Ectodermal cell (in vitro differentiated cells): ENCODE results near the gene RPP21.

Experiments used
- H3K27ac ChIP-seq: 2 replicates; pipeline ENCODE4 v1.7.0; 2013; ENCODE audit warnings: mild to moderate bottlenecking, low read depth, low read length; ENCODE audit not compliant: insufficient read depth, poor library complexity, severe bottlenecking
- H3K27me3 ChIP-seq: 2 replicates; pipeline ENCODE4 v1.7.0; 2013; ENCODE audit warnings: mild to moderate bottlenecking, low read length; ENCODE audit not compliant: insufficient read depth, control insufficient read depth, poor library complexity, severe bottlenecking
- H3K36me3 ChIP-seq: one replicate; pipeline ENCODE4 v1.7.0; 2013; ENCODE audit warnings: low read length; ENCODE audit not compliant: control insufficient read depth, insufficient read depth
- H3K4me1 ChIP-seq: one replicate; pipeline ENCODE4 v1.7.0; 2013; ENCODE audit warnings: low read length; ENCODE audit not compliant: control insufficient read depth, insufficient read depth
- H3K4me3 ChIP-seq: 2 replicates; pipeline ENCODE4 v1.7.0; 2013; ENCODE audit warnings: low read depth, low read length, control low read depth; ENCODE audit not compliant: insufficient read depth
- H3K9me3 ChIP-seq: 2 replicates; pipeline ENCODE4 v1.7.0; 2013; ENCODE audit warnings: mild to moderate bottlenecking, low read length, moderate library complexity; ENCODE audit not compliant: control insufficient read depth
- WGBS, 2 experiments: methylation state at CpG; one replicate each; pipeline ENCODE4 v1.1.7; 2013; ENCODE audit warnings: missing lambda C conversion rate in 2 of 2; 5-methylcytosine and 5-hydroxymethylcytosine counted together

RPP21 gene

GRCh38 chr6:30350524-30350923 is 5.6 kb downstream of the RPP21 start:
- peaks cover 7% of the 10 kb centered on the region for H3K4me1 ChIP-seq
- WGBS, 2 experiments, result no CpG with 5 or more reads among the region's 1 CpG

GRCh38 chr6:30352550-30352949 is 7.6 kb downstream of the RPP21 start:
- H3K36me3 ChIP-seq, result no peaks in the 10 kb centered on the region

More at GRCh38 chr6:30350524-30350923, 5.6 kb downstream of the RPP21 start:
- H3K9me3 ChIP-seq, result no peaks in the 10 kb centered on the region
- H3K4me3 ChIP-seq, result no peak overlapping the region
- H3K36me3 ChIP-seq, result peaks cover 6% of the 10 kb centered on the region
- no peaks in the 10 kb centered on the region for H3K27me3 ChIP-seq
- H3K27ac ChIP-seq, result no peak overlapping the region

GRCh38 chr6:30355281-30355680 is 10.3 kb downstream of the RPP21 start:
- H3K27me3 ChIP-seq, result peaks cover 27% of the 10 kb centered on the region
- no peak overlapping the region for H3K4me3 ChIP-seq
- no peaks in the 10 kb centered on the region for H3K9me3 ChIP-seq
- no peaks in the 10 kb centered on the region for H3K4me1 ChIP-seq
- WGBS, 2 experiments, result 59 to 67% methylated on average over 4 of the region's 4 CpGs
- no peak overlapping the region for H3K27ac ChIP-seq
- H3K36me3 ChIP-seq, result no peaks in the 10 kb centered on the region

More at GRCh38 chr6:30352550-30352949, 7.6 kb downstream of the RPP21 start:
- Histone ChIP-seq H3K4me1 (no peaks in the 10 kb centered on the region), H3K27ac (no peak overlapping the region), H3K9me3 (no peaks in the 10 kb centered on the region), H3K4me3 (no peak overlapping the region), H3K27me3 (peaks cover under 1% of the 10 kb centered on the region)
- 82 to 86% methylated on average over 2 of the region's 2 CpGs for WGBS, 2 experiments

DNA sequence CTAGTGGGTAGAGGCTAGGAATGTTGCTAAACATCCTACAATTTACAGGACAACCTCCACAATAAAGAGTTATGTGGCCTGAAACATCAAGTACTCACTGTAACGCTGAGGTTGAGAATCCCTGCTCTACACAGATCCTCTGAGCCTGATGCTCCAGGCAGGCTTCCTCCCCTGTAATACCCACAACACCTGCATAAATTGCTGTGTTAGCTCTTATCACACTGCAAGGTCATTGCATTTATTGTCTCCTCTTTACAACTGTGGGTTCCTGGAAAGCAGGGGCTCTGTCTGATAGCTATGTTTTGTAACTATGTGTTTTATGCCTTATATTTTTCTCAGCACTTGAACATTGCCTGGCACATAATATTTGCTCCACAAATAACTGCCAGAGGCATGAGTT is 11.6 kb downstream of the RPP21 start:
- peaks cover 35% of the 10 kb centered on the region for H3K27me3 ChIP-seq
- no peaks in the 10 kb centered on the region for H3K4me1 ChIP-seq
- no peaks in the 10 kb centered on the region for H3K9me3 ChIP-seq
- no peak overlapping the region for H3K27ac ChIP-seq
- no peak overlapping the region for H3K4me3 ChIP-seq
- WGBS, 2 experiments, result 85 to 90% methylated on average over 1 of the region's 1 CpG
- no peaks in the 10 kb centered on the region for H3K36me3 ChIP-seq

DNA sequence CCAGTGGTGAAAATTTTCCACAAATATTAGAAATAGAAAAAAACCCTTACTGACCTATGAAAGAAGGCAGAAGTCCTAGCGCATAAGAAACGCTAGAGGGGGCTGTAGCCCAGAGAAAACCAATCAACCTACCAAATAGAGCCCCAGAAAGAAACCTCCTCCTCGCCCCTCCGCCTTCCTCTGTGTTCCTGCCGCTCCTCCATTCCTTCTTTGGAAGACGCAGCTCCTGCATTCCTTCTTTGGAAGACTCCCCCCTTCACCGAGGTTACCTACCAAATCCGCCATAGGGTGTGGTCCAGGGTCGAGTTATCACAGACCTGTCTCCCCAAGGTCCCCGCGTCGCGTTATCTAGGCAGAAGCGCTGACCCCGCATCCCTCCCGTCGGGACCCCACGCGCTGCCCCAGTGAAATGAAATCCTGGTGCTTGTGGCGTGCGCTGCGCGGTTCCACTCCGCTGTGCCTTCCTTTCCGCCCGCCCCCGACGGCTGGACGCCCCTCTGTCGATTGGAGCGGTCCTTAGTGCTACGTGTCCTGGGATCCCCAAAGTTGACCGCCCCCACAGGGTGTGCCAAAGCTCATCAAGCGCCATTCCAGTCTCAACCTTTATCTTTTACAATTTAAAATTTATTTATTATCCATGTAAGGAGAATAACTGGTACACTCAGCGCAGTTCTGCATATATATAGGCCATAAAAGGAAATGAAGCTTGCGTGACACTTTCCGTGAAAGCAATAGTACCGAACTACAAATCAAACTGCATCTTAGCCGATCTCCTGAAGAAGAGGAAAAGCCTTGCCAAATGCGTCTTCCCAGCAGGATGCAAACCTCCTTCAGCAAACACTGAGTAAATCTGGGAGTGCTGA is 13.0 kb downstream of the RPP21 start:
- Histone ChIP-seq H3K36me3 (no peaks in the 10 kb centered on the region), H3K4me3 (peak overlapping the region; percentile 56), H3K27ac (no peak overlapping the region), H3K9me3 (no peaks in the 10 kb centered on the region), H3K4me1 (no peaks in the 10 kb centered on the region), H3K27me3 (peaks cover 35% of the 10 kb centered on the region)
- 4% methylated on average over 39 to 40 of the region's 40 CpGs for WGBS, 2 experiments

- H3K4me3 ChIP-seq, result no peak overlapping the region
- H3K27ac ChIP-seq, result no peak overlapping the region
- H3K9me3 ChIP-seq, result no peaks in the 10 kb centered on the region
- peaks cover 3% of the 10 kb centered on the region for H3K4me1 ChIP-seq
- WGBS, 2 experiments, result 89 to 90% methylated on average over 5 of the region's 5 CpGs
- no peaks in the 10 kb centered on the region for H3K36me3 ChIP-seq
- peaks cover 35% of the 10 kb centered on the region for H3K27me3 ChIP-seq
These were observed 14.3 kb downstream of the RPP21 start for GRCh38 chr6:30359276-30359675.

DNA sequence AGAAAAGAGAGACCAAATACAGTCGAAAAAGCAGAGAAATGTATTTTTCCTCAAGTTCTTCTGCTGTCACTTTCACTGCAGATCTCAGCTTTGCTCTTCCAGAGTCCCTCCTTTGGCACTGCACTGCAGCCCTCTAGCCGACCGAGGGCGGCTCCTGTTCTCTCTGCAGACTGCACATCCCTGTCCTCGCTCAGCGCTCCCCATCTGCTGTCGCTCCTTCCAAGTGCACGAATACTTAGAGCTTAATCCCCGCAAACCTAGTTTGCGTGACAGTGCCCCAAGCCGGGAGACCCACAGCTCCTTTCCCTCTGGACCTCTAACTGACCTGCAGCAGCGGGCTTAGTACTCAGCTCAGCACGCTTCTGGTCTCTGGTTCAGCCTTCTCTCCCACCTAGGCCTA is 15.2 kb downstream of the RPP21 start:
- 73 to 76% methylated on average over 13 of the region's 13 CpGs for WGBS, 2 experiments
- Histone ChIP-seq H3K36me3 (no peaks in the 10 kb centered on the region), H3K4me3 (no peak overlapping the region), H3K27me3 (peaks cover 35% of the 10 kb centered on the region), H3K4me1 (peaks cover 3% of the 10 kb centered on the region), H3K9me3 (no peaks in the 10 kb centered on the region), H3K27ac (no peak overlapping the region)

DNA sequence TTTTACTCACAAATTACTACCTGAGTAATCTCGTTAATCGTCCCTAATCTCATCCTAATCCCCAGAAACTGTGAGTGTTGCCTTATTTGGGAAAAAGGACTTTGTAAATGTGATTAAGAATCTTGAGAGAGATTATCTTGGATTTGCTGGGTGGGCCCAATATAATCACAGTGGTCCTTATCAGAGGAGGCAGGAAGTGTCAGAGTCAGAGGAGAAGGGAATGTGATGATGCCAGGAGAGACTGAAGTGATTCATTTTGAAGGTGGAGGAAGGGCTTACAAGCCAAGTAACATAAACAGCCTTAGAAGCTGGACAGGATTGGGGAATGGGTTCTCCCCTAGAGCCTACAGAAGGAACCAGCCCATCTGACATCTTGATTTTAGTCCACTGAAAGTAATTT is 16.7 kb downstream of the RPP21 start:
- Histone ChIP-seq H3K36me3 (no peaks in the 10 kb centered on the region), H3K4me1 (peaks cover 3% of the 10 kb centered on the region), H3K9me3 (no peaks in the 10 kb centered on the region), H3K27ac (no peak overlapping the region), H3K27me3 (peaks cover 35% of the 10 kb centered on the region), H3K4me3 (no peak overlapping the region)
- WGBS, 2 experiments, result 100% methylated on average over 2 of the region's 2 CpGs; no CpG with 5 or more reads in 1 of the 2 experiments

GRCh38 chr6:30363459-30363858 is 18.5 kb downstream of the RPP21 start:
- Histone ChIP-seq H3K9me3 (no peaks in the 10 kb centered on the region), H3K4me1 (peaks cover 3% of the 10 kb centered on the region), H3K4me3 (no peak overlapping the region), H3K27me3 (peaks cover 26% of the 10 kb centered on the region), H3K27ac (no peak overlapping the region), H3K36me3 (no peaks in the 10 kb centered on the region)
- 85 to 88% methylated on average over 2 of the region's 2 CpGs for WGBS, 2 experiments

DNA sequence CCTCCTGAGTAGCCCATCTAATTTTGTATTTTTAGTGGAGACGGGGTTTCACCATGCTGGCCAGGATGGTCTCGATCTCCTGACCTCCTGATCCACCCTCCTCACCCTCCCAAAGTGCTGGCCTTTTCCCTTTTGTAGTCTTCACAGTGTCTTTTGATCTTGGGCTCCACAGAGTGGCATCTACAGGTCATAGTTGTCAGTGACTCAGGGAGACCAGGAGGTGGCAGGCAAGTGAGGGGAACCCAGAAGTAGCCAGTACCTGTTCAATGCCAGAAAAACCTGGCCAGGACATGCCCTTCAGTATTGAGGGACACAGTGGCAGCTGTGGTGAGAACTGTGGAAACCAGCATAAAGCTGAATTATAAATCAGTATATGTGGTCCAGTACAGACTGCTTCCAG is 19.6 kb downstream of the RPP21 start:
- Histone ChIP-seq H3K4me1 (peaks cover 3% of the 10 kb centered on the region), H3K27ac (no peak overlapping the region), H3K27me3 (peaks cover 14% of the 10 kb centered on the region), H3K4me3 (no peak overlapping the region), H3K36me3 (no peaks in the 10 kb centered on the region), H3K9me3 (no peaks in the 10 kb centered on the region)
- 84 to 91% methylated on average over 2 of the region's 2 CpGs for WGBS, 2 experiments
